IMR-90 (cell line): ENCODE results near the gene DSCAM. TPM values are rescaled to one million over a fixed set of nuclear protein-coding genes. Genes with fewer than 3 reads are reported as not detected.
A peak's percentile ranks its signal among the peaks of the same experiment; 100 is the strongest.

Experiments used
- ATAC-seq: fragments of 200-7000 bp; cut with Tn5 transposase; 2 replicates; pipeline ENCODE4 v1.9.1; 2020; ENCODE audit warnings: low read depth, mild to moderate bottlenecking, moderate library complexity
- BruUV-seq: library from RNA; stranded (reverse); fragments of 400-500 nt; replicated peaks from 2 replicates; lab custom pipeline; 2021; lab: Mats Ljungman, UMichigan
- CTCF ChIA-PET: fragments of 300-600 bp; formaldehyde crosslinking; extraction: SDS; loops from one replicate; lab custom pipeline; 2021; ENCODE audit warnings: antibody characterized with exemption; lab: Yijun Ruan, JAX
- POLR2A ChIA-PET: fragments of 300-600 bp; sonication (Branson Sonifier 250); formaldehyde crosslinking; loops from one replicate; lab custom pipeline; 2022; ENCODE audit warnings: antibody characterized with exemption; ENCODE audit not compliant: unreplicated experiment; lab: Charles Lee
- DNase-seq: peaks from one replicate; pipeline ENCODE4 v3.0.0; 2013
- H2AFZ ChIP-seq: replicated peaks from 2 replicates; pipeline ENCODE3; 2013; ENCODE audit warnings: low read length, mild to moderate bottlenecking; ENCODE audit not compliant: poor library complexity
- H2AK5ac ChIP-seq: 2 replicates; pipeline ENCODE4 v1.6.1; 2013; ENCODE audit warnings: low read depth, low read length, inconsistent platforms
- H2AK9ac ChIP-seq: replicated peaks from 2 replicates; pipeline ENCODE3; 2013; ENCODE audit warnings: mild to moderate bottlenecking, low read depth, low read length, moderate library complexity; ENCODE audit not compliant: poor library complexity
- H2BK120ac ChIP-seq: 2 replicates; pipeline ENCODE4 v1.6.1; 2013; ENCODE audit warnings: low read depth, low read length, inconsistent platforms
- H2BK15ac ChIP-seq: 3 replicates; pipeline ENCODE4 v1.6.1; 2013; ENCODE audit warnings: low read depth, low read length, inconsistent platforms
- H2BK20ac ChIP-seq: 2 replicates; pipeline ENCODE4 v1.6.1; 2013; ENCODE audit warnings: low read depth, mild to moderate bottlenecking, inconsistent platforms, low read length, moderate library complexity
- H2BK5ac ChIP-seq: 2 replicates; pipeline ENCODE4 v1.6.1; 2013; ENCODE audit warnings: mild to moderate bottlenecking, low read depth, low read length, inconsistent platforms; ENCODE audit not compliant: poor library complexity, severe bottlenecking
- H3K14ac ChIP-seq: replicated peaks from 2 replicates; pipeline ENCODE4 v1.6.1; 2013; ENCODE audit warnings: low read depth, low read length, inconsistent platforms
- H3K18ac ChIP-seq: 2 replicates; pipeline ENCODE4 v1.6.1; 2013; ENCODE audit warnings: low read depth, low read length, control low read depth
- H3K23ac ChIP-seq: 2 replicates; pipeline ENCODE4 v1.6.1; 2013; ENCODE audit warnings: low read depth, low read length, inconsistent platforms
- H3K27ac ChIP-seq: 2 replicates; pipeline ENCODE4 v1.5.1; 2013; ENCODE audit warnings: mild to moderate bottlenecking, control low read depth, low read length; ENCODE audit not compliant: insufficient read depth
- H3K27me3 ChIP-seq: 2 replicates; pipeline ENCODE4 v1.6.1; 2013; ENCODE audit warnings: low read length; ENCODE audit not compliant: control insufficient read depth, insufficient read depth
- H3K36me3 ChIP-seq: 2 replicates; pipeline ENCODE4 v1.6.1; 2013; ENCODE audit warnings: low read length, mixed read lengths; ENCODE audit not compliant: control insufficient read depth, insufficient read depth
- H3K4ac ChIP-seq: 2 replicates; pipeline ENCODE4 v1.6.1; 2013; ENCODE audit warnings: low read depth, low read length, inconsistent platforms
- H3K4me1 ChIP-seq: 2 replicates; pipeline ENCODE4 v1.6.1; 2013; ENCODE audit warnings: low read length, mixed read lengths; ENCODE audit not compliant: control insufficient read depth, insufficient read depth
- H3K4me2 ChIP-seq: 2 replicates; pipeline ENCODE4 v1.6.1; 2013; ENCODE audit warnings: low read depth, mild to moderate bottlenecking, control low read depth, low read length, moderate library complexity
- H3K4me3 ChIP-seq: 2 replicates; pipeline ENCODE4 v1.5.1; 2013; ENCODE audit warnings: low read depth, mild to moderate bottlenecking, control low read depth, low read length, moderate library complexity; ENCODE audit not compliant: insufficient read depth
- H3K56ac ChIP-seq: 2 replicates; pipeline ENCODE4 v1.6.1; 2013; ENCODE audit warnings: low read length, inconsistent platforms; ENCODE audit not compliant: insufficient read depth; ENCODE audit errors: extremely low read depth
- H3K79me1 ChIP-seq, 2 experiments: 2 replicates each; pipeline ENCODE4 v1.6.1; 2013; ENCODE audit warnings: low read length in 2 of 2, inconsistent platforms in 1 of 2, low read depth in 1 of 2
- H3K9ac ChIP-seq: 2 replicates; pipeline ENCODE4 v1.6.1; 2013; ENCODE audit warnings: low read depth, low read length, control low read depth
- H3K9me1 ChIP-seq: 2 replicates; pipeline ENCODE4 v1.6.1; 2013; ENCODE audit warnings: low read length, inconsistent platforms; ENCODE audit not compliant: insufficient read depth
- H3K9me3 ChIP-seq: 2 replicates; pipeline ENCODE4 v1.6.1; 2013; ENCODE audit warnings: low read length; ENCODE audit not compliant: control insufficient read depth, insufficient read depth
- H4K20me1 ChIP-seq: 2 replicates; pipeline ENCODE4 v1.6.1; 2013; ENCODE audit warnings: low read length, inconsistent platforms; ENCODE audit not compliant: insufficient read depth
- H4K5ac ChIP-seq: 2 replicates; pipeline ENCODE4 v1.6.1; 2013; ENCODE audit warnings: mild to moderate bottlenecking, low read depth, low read length, control low read depth
- H4K8ac ChIP-seq, 2 experiments: 2 replicates each; pipeline ENCODE4 v1.6.1; 2013; ENCODE audit warnings: low read depth in 2 of 2, low read length in 2 of 2, control low read depth in 1 of 2, inconsistent platforms in 1 of 2
- H4K91ac ChIP-seq: 2 replicates; pipeline ENCODE4 v1.6.1; 2013; ENCODE audit warnings: low read depth, low read length, inconsistent platforms; ENCODE audit not compliant: insufficient read depth
- CEBPB ChIP-seq: IDR thresholded peaks from 2 replicates; pipeline ENCODE4 v1.6.1; 2012; ENCODE audit warnings: low read depth, low read length, improper control_type of control experiment
- CTCF ChIP-seq: conservative IDR thresholded peaks from 2 replicates; pipeline ENCODE4 v1.5.1; 2012; ENCODE audit warnings: mild to moderate bottlenecking, low read depth, low read length, improper control_type of control experiment
- MXI1 ChIP-seq: IDR thresholded peaks from 2 replicates; pipeline ENCODE4 v1.6.1; 2012; ENCODE audit warnings: low read depth, mild to moderate bottlenecking, low read length, moderate library complexity, borderline replicate concordance
- RAD21 ChIP-seq: IDR thresholded peaks from 2 replicates; pipeline ENCODE4 v1.6.1; 2012; ENCODE audit warnings: low read length, improper control_type of control experiment
- SMC3 ChIP-seq: fragments of 150-350 bp; IDR thresholded peaks from 2 replicates; pipeline ENCODE4 v1.6.1; 2016; ENCODE audit warnings: low read depth, mild to moderate bottlenecking, antibody characterized with exemption, low read length, moderate library complexity
- WGBS, 2 experiments: methylation state at CpG; one replicate each; pipeline versions ENCODE4 v1.1.5 to v1.1.7; 2013; ENCODE audit warnings: missing lambda C conversion rate in 2 of 2; ENCODE audit not compliant: insufficient read length in 1 of 2; ENCODE audit errors: extremely low coverage in 2 of 2; 5-methylcytosine and 5-hydroxymethylcytosine counted together
- dilution Hi-C: fragments of 300-500 bp; cut with HindIII; formaldehyde crosslinking; loops from one replicate; pipeline ENCODE4 v1.14.3; 2018; ENCODE audit warnings: low sequenced_read_pairs; ENCODE audit not compliant: unreplicated experiment
- in situ Hi-C: fragments of 300-500 bp; cut with MboI; formaldehyde crosslinking; loops from 3 replicates; pipeline ENCODE4 v1.14.3; 2019; ENCODE audit warnings: low sequenced_read_pairs, inconsistent platforms, mixed read lengths
- intact Hi-C: fragments of 100-400 bp; cut with micrococcal nuclease; formaldehyde crosslinking; loops from 2 replicates; pipeline ENCODE4 v1.10.0; 2022
- polyA plus RNA-seq, 3 experiments: library from polyadenylated mRNA; depleted of rRNA; stranded (reverse); fragments of >200 nt; gene quantifications; 2 replicates each; pipeline ENCODE4 v1.2.3, GENCODE V29; 2012; ENCODE audit warnings: low replicate concordance in 1 of 3
- total RNA-seq: library from RNA; depleted of rRNA; stranded (reverse); fragments of >200 nt; gene quantifications from 2 replicates; pipeline ENCODE4 v1.2.3, GENCODE V29; 2012

DSCAM gene
- total and polyA plus RNA-seq, 2 of the 4 experiments (the other 2 are of a cell fraction), result under 0.01 to 0.02 TPM

DNA sequence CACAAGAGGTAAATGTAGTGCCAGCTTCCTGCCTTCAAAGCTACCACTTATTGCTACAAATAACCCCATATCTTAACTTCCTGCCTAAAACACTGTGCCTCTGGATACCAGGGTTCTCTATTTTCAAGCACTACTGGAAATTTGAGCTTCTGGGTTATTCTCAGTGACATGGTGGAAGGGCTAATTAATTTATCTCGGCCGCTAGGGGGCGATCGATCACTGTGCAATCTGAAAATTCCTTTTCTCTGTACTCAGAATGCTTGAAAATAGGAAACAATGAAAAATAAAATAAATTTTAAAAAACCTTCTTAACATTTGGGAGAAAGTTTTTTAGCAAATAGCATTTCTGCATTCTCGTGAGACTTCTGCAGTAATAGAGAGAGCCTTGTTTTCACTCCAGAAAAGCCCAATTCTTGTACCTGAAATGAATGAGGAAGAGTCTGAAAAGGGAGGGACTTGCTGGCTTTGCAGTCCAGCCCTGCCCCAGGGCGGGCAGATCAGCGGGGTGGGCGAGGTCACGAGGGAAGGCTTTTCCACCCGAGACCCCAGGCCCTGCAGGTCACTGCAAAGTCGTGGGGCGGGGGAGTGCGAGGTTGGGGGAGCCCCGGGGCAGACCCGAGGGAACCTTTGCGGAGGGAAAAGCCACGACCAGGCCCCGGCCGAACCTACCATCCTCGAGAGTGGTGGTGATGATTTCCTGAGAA is 703.0 kb downstream of the DSCAM start:
- peak; percentile 63; the same call in 1 of the 2 replicates for ATAC-seq
- intact Hi-C loops, result loop anchor here (5.0 kb wide), 1 partner anchor 923 kb away; no protein-coding TSS in a partner anchor

More for the DNA sequence above, 703.0 kb downstream of the DSCAM start:
- Histone ChIP-seq H4K8ac (no peak overlapping the region), H2BK15ac (no peak overlapping the region), H3K9me1 (no peaks in the 10 kb centered on the region), H3K4ac (no peak overlapping the region), H3K4me1 (no peaks in the 10 kb centered on the region), H4K5ac (no peak overlapping the region), H3K23ac (no peak overlapping the region), H3K9me3 (peaks cover 16% of the 10 kb centered on the region), H2BK5ac (no peak overlapping the region), H3K18ac (no peak overlapping the region), H3K4me3 (no peak overlapping the region), H4K20me1 (no peaks in the 10 kb centered on the region), H2BK20ac (no peak overlapping the region), H3K79me1 (no peaks in the 10 kb centered on the region), H3K4me2 (no peak overlapping the region), H2BK120ac (no peak overlapping the region), H2AK5ac (no peak overlapping the region), H2AK9ac (no peak overlapping the region), H3K56ac (no peak overlapping the region), H3K9ac (no peak overlapping the region), H3K27ac (no peak overlapping the region), H4K91ac (no peak overlapping the region), H3K27me3 (no peaks in the 10 kb centered on the region), H2AFZ (no peak overlapping the region), H3K14ac (no peak overlapping the region), H3K36me3 (no peaks in the 10 kb centered on the region)
- BruUV-seq, result no TSS peak
- in situ Hi-C loops, result no loop called here
- WGBS, 2 experiments, result 54% methylated on average over 13 of the region's 20 CpGs; no CpG with 5 or more reads in 1 of the 2 experiments
- peak; percentile 63 for TF ChIP-seq CTCF
- TF ChIP-seq RAD21, result peak; percentile 60
- no peak for TF ChIP-seq MXI1
- no peak for TF ChIP-seq CEBPB
- TF ChIP-seq SMC3, result peak; percentile 41; the same call in 1 of the 2 replicates
- DNase-seq, result peak; percentile 18
- ChIA-PET CTCF (interaction anchor here (0.6 to 0.7 kb wide), 5 partner anchors 13 to 990 kb away, joined by 3 to 4 read pairs (median 3); no protein-coding TSS in a partner anchor), POLR2A (no interaction called here)
- dilution Hi-C loops, result no loop called here
